H9 (cell line): ENCODE measurements around the gene CGB5. TPM values are rescaled to one million over a fixed set of nuclear protein-coding genes. Genes with fewer than 3 reads are reported as not detected.

ENCODE experiments used
- DNase-seq: peaks from one replicate; pipeline ENCODE4 v3.0.0-alpha.2; 2017
- H2AFZ ChIP-seq: one replicate; pipeline ENCODE4 v1.6.1; 2013; ENCODE audit warnings: mild to moderate bottlenecking, low read length, control low read depth, moderate library complexity
- H2AK5ac ChIP-seq: 2 replicates; pipeline ENCODE4 v1.6.1; 2013; ENCODE audit warnings: low read length, control low read depth, mixed read lengths; ENCODE audit not compliant: insufficient read length
- H2BK120ac ChIP-seq: one replicate; pipeline ENCODE4 v1.6.1; 2013; ENCODE audit warnings: low read depth, mild to moderate bottlenecking, low read length, control low read depth, inconsistent platforms; ENCODE audit not compliant: poor library complexity, severe bottlenecking
- H2BK12ac ChIP-seq: 2 replicates; pipeline ENCODE4 v1.6.1; 2013; ENCODE audit warnings: low read length, control low read depth, mixed read lengths, low read depth; ENCODE audit not compliant: insufficient read length
- H2BK15ac ChIP-seq: 2 replicates; pipeline ENCODE4 v1.6.1; 2013; ENCODE audit warnings: low read depth, low read length, control low read depth
- H2BK20ac ChIP-seq: one replicate; pipeline ENCODE4 v1.6.1; 2013; ENCODE audit warnings: low read depth, mild to moderate bottlenecking, low read length, control low read depth, inconsistent platforms; ENCODE audit not compliant: poor library complexity, severe bottlenecking
- H2BK5ac ChIP-seq: 2 replicates; pipeline ENCODE4 v1.6.1; 2013; ENCODE audit warnings: low read length, control low read depth, mixed read lengths; ENCODE audit not compliant: insufficient read length
- H3K14ac ChIP-seq: 2 replicates; pipeline ENCODE4 v1.6.1; 2013; ENCODE audit warnings: low read length, control low read depth; ENCODE audit not compliant: insufficient read depth
- H3K18ac ChIP-seq: 2 replicates; pipeline ENCODE4 v1.6.1; 2013; ENCODE audit warnings: low read depth, mild to moderate bottlenecking, mixed read lengths, low read length, control low read depth; ENCODE audit not compliant: insufficient read length
- H3K23ac ChIP-seq: 2 replicates; pipeline ENCODE4 v1.6.1; 2013; ENCODE audit warnings: low read length, control low read depth, mixed read lengths, low read depth; ENCODE audit not compliant: insufficient read length
- H3K23me2 ChIP-seq: 2 replicates; pipeline ENCODE4 v1.6.1; 2013; ENCODE audit warnings: low read depth, mild to moderate bottlenecking, mixed read lengths, low read length, control low read depth; ENCODE audit not compliant: insufficient read length, poor library complexity, severe bottlenecking
- H3K27ac ChIP-seq: 2 replicates; pipeline ENCODE4 v1.5.1; 2013; ENCODE audit warnings: low read length, control low read depth, mixed read lengths, low read depth; ENCODE audit not compliant: insufficient read length
- H3K27me3 ChIP-seq: 2 replicates; pipeline ENCODE4 v1.6.1; 2013; ENCODE audit warnings: low read length, control low read depth, inconsistent platforms; ENCODE audit not compliant: insufficient read depth
- H3K4ac ChIP-seq: 2 replicates; pipeline ENCODE4 v1.6.1; 2013; ENCODE audit warnings: low read depth, mild to moderate bottlenecking, control low read depth, inconsistent platforms, low read length, moderate library complexity
- H3K4me1 ChIP-seq: 2 replicates; pipeline ENCODE4 v1.6.1; 2013; ENCODE audit warnings: low read length, control low read depth, inconsistent platforms; ENCODE audit not compliant: insufficient read depth
- H3K4me2 ChIP-seq: 2 replicates; pipeline ENCODE4 v1.6.1; 2013; ENCODE audit warnings: low read length, control low read depth, mixed read lengths; ENCODE audit not compliant: insufficient read length, insufficient read depth
- H3K56ac ChIP-seq: 2 replicates; pipeline ENCODE4 v1.6.1; 2013; ENCODE audit warnings: low read depth, mild to moderate bottlenecking, mixed read lengths, low read length, control low read depth; ENCODE audit not compliant: insufficient read length
- H3K79me1 ChIP-seq: 2 replicates; pipeline ENCODE4 v1.6.1; 2013; ENCODE audit warnings: low read depth, mild to moderate bottlenecking, moderate library complexity, low read length, control low read depth, inconsistent platforms; ENCODE audit not compliant: insufficient read depth, poor library complexity, severe bottlenecking
- H3K79me2 ChIP-seq: 2 replicates; pipeline ENCODE4 v1.6.1; 2013; ENCODE audit warnings: low read length, control low read depth, inconsistent platforms; ENCODE audit not compliant: insufficient read depth
- H3K9ac ChIP-seq: 2 replicates; pipeline ENCODE4 v1.6.1; 2013; ENCODE audit warnings: low read length, control low read depth, mixed read lengths; ENCODE audit not compliant: insufficient read length; ENCODE audit errors: extremely low read depth
- H3K9me3 ChIP-seq: one replicate; pipeline ENCODE4 v1.6.1; 2013; ENCODE audit warnings: low read depth, low read length, inconsistent platforms; ENCODE audit not compliant: control insufficient read depth
- H3T11ph ChIP-seq: one replicate; pipeline ENCODE4 v1.6.1; 2013; ENCODE audit warnings: mild to moderate bottlenecking, low read length, control low read depth, inconsistent platforms
- H4K20me1 ChIP-seq: one replicate; pipeline ENCODE4 v1.6.1; 2013; ENCODE audit not compliant: control insufficient read depth, insufficient read length, insufficient read depth
- H4K5ac ChIP-seq: 2 replicates; pipeline ENCODE4 v1.6.1; 2013; ENCODE audit warnings: low read depth, mild to moderate bottlenecking, mixed read lengths, low read length, control low read depth; ENCODE audit not compliant: insufficient read length
- H4K8ac ChIP-seq: replicated peaks from 2 replicates; pipeline ENCODE4 v1.6.1; 2013; ENCODE audit warnings: low read length, control low read depth, mixed read lengths, low read depth; ENCODE audit not compliant: insufficient read length
- H4K91ac ChIP-seq: 2 replicates; pipeline ENCODE4 v1.6.1; 2013; ENCODE audit warnings: low read depth, mild to moderate bottlenecking, moderate library complexity, mixed read lengths, low read length, control low read depth; ENCODE audit not compliant: insufficient read length
- H3K27ac Mint-ChIP-seq, 3 experiments: 2 replicates in 2 of 3; 3 replicates in 1 of 3; pipeline ENCODE4 v1.8.0; 2020 to 2021; ENCODE audit warnings: mixed read lengths in 3 of 3, mild to moderate bottlenecking in 1 of 3, moderate library complexity in 1 of 3
- H3K27me3 Mint-ChIP-seq: 2 replicates; pipeline ENCODE4 v1.8.0; 2021; ENCODE audit warnings: low read depth, mild to moderate bottlenecking, moderate library complexity, mixed read lengths
- H3K36me3 Mint-ChIP-seq, 3 experiments: 2 replicates in 2 of 3; 3 replicates in 1 of 3; pipeline ENCODE4 v1.8.0; 2020 to 2021; ENCODE audit warnings: low read depth in 3 of 3, mixed read lengths in 3 of 3; ENCODE audit not compliant: insufficient read depth in 1 of 3
- H3K4me1 Mint-ChIP-seq, 2 experiments: 2 replicates each; pipeline ENCODE4 v1.8.0; 2020; ENCODE audit warnings: mixed read lengths in 2 of 2
- H3K4me3 Mint-ChIP-seq, 2 experiments: 2 replicates in 1 of 2; 3 replicates in 1 of 2; pipeline ENCODE4 v1.8.0; 2020 to 2021; ENCODE audit warnings: mild to moderate bottlenecking in 2 of 2, mixed read lengths in 2 of 2, moderate library complexity in 1 of 2
- H3K9me3 Mint-ChIP-seq, 2 experiments: 2 replicates in 1 of 2; 3 replicates in 1 of 2; pipeline ENCODE4 v1.8.0; 2020; ENCODE audit warnings: mild to moderate bottlenecking in 2 of 2, mixed read lengths in 2 of 2, moderate library complexity in 1 of 2
- WGBS: extraction: QIAGEN DNeasy Blood & Tissue Kit; methylation state at CpG from one replicate; pipeline ENCODE4 v1.1.7; 2013; ENCODE audit warnings: missing lambda C conversion rate, low lambda C conversion rate, mixed read lengths; ENCODE audit not compliant: insufficient read length; ENCODE audit errors: extremely low coverage; 5-methylcytosine and 5-hydroxymethylcytosine counted together
- total RNA-seq: library from RNA; stranded (reverse); gene quantifications from 2 replicates; pipeline ENCODE4 v1.2.1, GENCODE V29; 2021
- TF ChIP-seq, protein P1 (sequence below): fragments of 200-600 bp; sonication (generic); conservative IDR thresholded peaks from 3 replicates; pipeline ENCODE4 v1.8.0; 2021; ENCODE audit warnings: antibody characterized with exemption, mild to moderate bottlenecking

CGB5 gene
- total RNA-seq, 1 experiment from 2014 or later, result not detected

DNA sequence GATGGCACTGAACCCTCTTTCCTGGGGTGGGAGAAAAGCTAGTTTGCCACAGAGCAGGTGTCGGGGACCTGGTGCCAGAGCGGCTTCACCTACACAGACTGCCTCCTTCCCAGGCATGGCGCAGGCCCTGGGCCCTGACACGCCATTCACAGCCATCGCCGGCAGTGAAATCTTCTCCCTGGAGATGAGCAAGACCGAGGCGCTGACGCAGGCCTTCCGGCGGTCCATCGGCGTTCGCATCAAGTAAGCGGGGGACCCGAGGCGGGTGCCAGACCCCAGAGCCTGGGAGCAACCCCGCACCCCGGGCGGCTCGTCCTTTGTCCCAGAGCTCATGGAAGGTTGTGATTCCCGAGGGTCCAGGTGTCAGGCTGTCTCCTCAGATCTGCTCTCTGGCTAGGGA is 36.7 kb upstream of the CGB5 start:
- H3K4me3 Mint-ChIP-seq, result no peak overlapping the region
- no peak overlapping the region for H3K14ac ChIP-seq
- no peaks in the 10 kb centered on the region for H3K4me1 ChIP-seq
- H3K9ac ChIP-seq, result no peak overlapping the region
- H3K79me2 ChIP-seq, result no peaks in the 10 kb centered on the region
- H4K5ac ChIP-seq, result no peak overlapping the region
- H3K9me3 ChIP-seq, result no peaks in the 10 kb centered on the region
- H3T11ph ChIP-seq, result no peak overlapping the region
- no peak overlapping the region for H2BK120ac ChIP-seq
- no peak overlapping the region for H2AK5ac ChIP-seq
- H3K27ac ChIP-seq, result no peak overlapping the region
- H4K91ac ChIP-seq, result no peak overlapping the region
- no peak overlapping the region for H2BK20ac ChIP-seq
- H3K56ac ChIP-seq, result no peak overlapping the region
- no peak overlapping the region for H2BK5ac ChIP-seq
- no peak overlapping the region for H3K4ac ChIP-seq
- H3K9me3 Mint-ChIP-seq, result no peaks in the 10 kb centered on the region
- TF ChIP-seq, protein P1, sequence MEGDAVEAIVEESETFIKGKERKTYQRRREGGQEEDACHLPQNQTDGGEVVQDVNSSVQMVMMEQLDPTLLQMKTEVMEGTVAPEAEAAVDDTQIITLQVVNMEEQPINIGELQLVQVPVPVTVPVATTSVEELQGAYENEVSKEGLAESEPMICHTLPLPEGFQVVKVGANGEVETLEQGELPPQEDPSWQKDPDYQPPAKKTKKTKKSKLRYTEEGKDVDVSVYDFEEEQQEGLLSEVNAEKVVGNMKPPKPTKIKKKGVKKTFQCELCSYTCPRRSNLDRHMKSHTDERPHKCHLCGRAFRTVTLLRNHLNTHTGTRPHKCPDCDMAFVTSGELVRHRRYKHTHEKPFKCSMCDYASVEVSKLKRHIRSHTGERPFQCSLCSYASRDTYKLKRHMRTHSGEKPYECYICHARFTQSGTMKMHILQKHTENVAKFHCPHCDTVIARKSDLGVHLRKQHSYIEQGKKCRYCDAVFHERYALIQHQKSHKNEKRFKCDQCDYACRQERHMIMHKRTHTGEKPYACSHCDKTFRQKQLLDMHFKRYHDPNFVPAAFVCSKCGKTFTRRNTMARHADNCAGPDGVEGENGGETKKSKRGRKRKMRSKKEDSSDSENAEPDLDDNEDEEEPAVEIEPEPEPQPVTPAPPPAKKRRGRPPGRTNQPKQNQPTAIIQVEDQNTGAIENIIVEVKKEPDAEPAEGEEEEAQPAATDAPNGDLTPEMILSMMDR, result no peak
- no peak overlapping the region for H2AFZ ChIP-seq
- no peak overlapping the region for H3K18ac ChIP-seq
- no peaks in the 10 kb centered on the region for H3K79me1 ChIP-seq
- no peaks in the 10 kb centered on the region for H3K4me1 Mint-ChIP-seq
- H3K27me3 Mint-ChIP-seq, result no peaks in the 10 kb centered on the region
- no peak overlapping the region for H3K23ac ChIP-seq
- no peaks in the 10 kb centered on the region for H3K27me3 ChIP-seq
- no peak overlapping the region for H3K4me2 ChIP-seq
- H3K36me3 Mint-ChIP-seq, result peaks cover 23 to 77% (median 75%) of the 10 kb centered on the region in 3 experiments; a peak in 6 of 7 replicates
- no peak overlapping the region for H3K27ac Mint-ChIP-seq
- DNase-seq, result no peak
- WGBS, result no CpG with 5 or more reads among the region's 22 CpGs
- H4K20me1 ChIP-seq, result no peaks in the 10 kb centered on the region
- H4K8ac ChIP-seq, result no peak overlapping the region
- H2BK12ac ChIP-seq, result no peak overlapping the region
- no peak overlapping the region for H2BK15ac ChIP-seq
- H3K23me2 ChIP-seq, result no peaks in the 10 kb centered on the region
